AG04450 (cell line): Measurements from ENCODE around the gene ANKHD1. TPM values are rescaled to one million over a fixed set of nuclear protein-coding genes. Genes with fewer than 3 reads are reported as not detected.

ENCODE experiments used
- CTCF ChIA-PET: fragments of 300-600, 350-600 bp; formaldehyde crosslinking; extraction: SDS; loops from one replicate; lab custom pipeline; 2022; ENCODE audit warnings: antibody characterized with exemption, inconsistent platforms; lab: Charles Lee
- POLR2A ChIA-PET: fragments of 350-600 bp; formaldehyde crosslinking; extraction: SDS; loops from one replicate; lab custom pipeline; 2021; ENCODE audit warnings: antibody characterized with exemption, inconsistent platforms; lab: Yijun Ruan, JAX
- DNase-seq: peaks from one replicate; pipeline ENCODE4 v3.0.0-alpha.2; 2011; ENCODE audit warnings: low read depth, low spot score
- H3K27ac ChIP-seq: one replicate; pipeline ENCODE4 v1.5.1; 2012; ENCODE audit warnings: low read depth, low read length, control low read depth
- H3K27me3 ChIP-seq: one replicate; pipeline ENCODE4 v1.6.0; 2012; ENCODE audit warnings: low read length; ENCODE audit not compliant: control insufficient read depth, insufficient read depth
- H3K4me3 ChIP-seq: 2 replicates; pipeline ENCODE4 v1.5.1; 2011; ENCODE audit warnings: mild to moderate bottlenecking, low read depth, low read length, control low read depth
- H3K9me3 ChIP-seq: 2 replicates; pipeline ENCODE4 v1.5.1; 2012; ENCODE audit warnings: low read length; ENCODE audit not compliant: control insufficient read depth, insufficient read depth
- CTCF ChIP-seq: IDR thresholded peaks from 2 replicates; pipeline ENCODE4 v1.5.1; 2011; ENCODE audit warnings: low read depth, low read length, control low read depth, inconsistent platforms
- polyA plus RNA-seq: library from polyadenylated mRNA; depleted of rRNA; stranded (reverse); fragments of >200 nt; gene quantifications from 2 replicates; pipeline ENCODE4 v1.2.3, GENCODE V29; 2011

Gene ANKHD1
- polyA plus RNA-seq, 1 experiment = 56.6 TPM

- POLR2A ChIA-PET = interaction anchor here (0.6 to 1.4 kb wide), 5 partner anchors 10 to 310 kb away, joined by 3 to 8 read pairs (median 4); partner anchors contain the start of genes APBB3, IK, NDUFA2 and SLC35A4
- no peaks in the 10 kb centered on the region; the same call in 1 of the 2 replicates for H3K9me3 ChIP-seq
- peak overlapping the region; percentile 68 for H3K27ac ChIP-seq
- peak; percentile 91 for DNase-seq
- peak overlapping the region; percentile 98 for H3K4me3 ChIP-seq
- CTCF ChIA-PET = interaction anchor here (1.4 to 1.8 kb wide), 2 partner anchors 28 to 161 kb away, joined by 3 to 6 read pairs; no protein-coding TSS in a partner anchor
- no peaks in the 10 kb centered on the region for H3K27me3 ChIP-seq
- no peak for TF ChIP-seq CTCF
These were observed 787 bp upstream of the ANKHD1 start for GRCh38 chr5:140400730-140401361.

- H3K9me3 ChIP-seq = no peaks in the 10 kb centered on the region; the same call in 1 of the 2 replicates
- H3K27ac ChIP-seq = peak overlapping the region; percentile 11
- ChIA-PET CTCF (interaction anchor here (0.5 to 1.8 kb wide), 4 partner anchors 30 to 1158 kb away, joined by 4 to 6 read pairs (median 4); no protein-coding TSS in a partner anchor), POLR2A (interaction anchor here (0.7 to 1.1 kb wide), 4 partner anchors 80 to 298 kb away, joined by 3 to 7 read pairs (median 6); partner anchors contain the start of genes HARS1, HARS2 and ZMAT2)
- H3K27me3 ChIP-seq = no peaks in the 10 kb centered on the region
- no peak for DNase-seq
- no peak for TF ChIP-seq CTCF
- peak overlapping the region; percentile 93 for H3K4me3 ChIP-seq
These were observed 833 bp downstream of the ANKHD1 start for GRCh38 chr5:140402258-140403074.

GRCh38 chr5:140403613-140404012, 2.0 kb downstream of the ANKHD1 start:
- H3K27ac ChIP-seq = no peak overlapping the region
- POLR2A ChIA-PET = no interaction called here
- CTCF ChIA-PET = interaction anchor here (0.9 kb wide), 1 partner anchor 159 kb away, joined by 3 read pairs; no protein-coding TSS in a partner anchor
- H3K4me3 ChIP-seq = peak overlapping the region; percentile 10; the same call in 1 of the 2 replicates
- H3K27me3 ChIP-seq = no peaks in the 10 kb centered on the region
- no peak for TF ChIP-seq CTCF
- no peaks in the 10 kb centered on the region; the same call in 1 of the 2 replicates for H3K9me3 ChIP-seq
- DNase-seq = no peak

- Histone ChIP-seq H3K27me3 (no peaks in the 10 kb centered on the region), H3K9me3 (no peaks in the 10 kb centered on the region), H3K27ac (no peak overlapping the region), H3K4me3 (no peak overlapping the region)
- no peak for DNase-seq
- ChIA-PET CTCF (interaction anchor here (0.8 to 1.1 kb wide), 2 partner anchors 36 to 1958 kb away, joined by 3 to 4 read pairs; no protein-coding TSS in a partner anchor), POLR2A (no interaction called here)
- TF ChIP-seq CTCF = no peak
These were observed 7.2 kb downstream of the ANKHD1 start for GRCh38 chr5:140408750-140409241.
